Ecto neural progenitor cell (in vitro differentiated cells): ENCODE data around the gene CMSS1.
"Not testable (repeated sequence)": the region's sequence is repeated elsewhere in the genome, so short reads cannot be mapped to it uniquely, and the experiment has no call there.

Source experiments
- DNase-seq: peaks from one replicate; pipeline ENCODE4 v3.0.0-alpha.2; 2018; ENCODE audit warnings: low spot score

Gene CMSS1

DNA sequence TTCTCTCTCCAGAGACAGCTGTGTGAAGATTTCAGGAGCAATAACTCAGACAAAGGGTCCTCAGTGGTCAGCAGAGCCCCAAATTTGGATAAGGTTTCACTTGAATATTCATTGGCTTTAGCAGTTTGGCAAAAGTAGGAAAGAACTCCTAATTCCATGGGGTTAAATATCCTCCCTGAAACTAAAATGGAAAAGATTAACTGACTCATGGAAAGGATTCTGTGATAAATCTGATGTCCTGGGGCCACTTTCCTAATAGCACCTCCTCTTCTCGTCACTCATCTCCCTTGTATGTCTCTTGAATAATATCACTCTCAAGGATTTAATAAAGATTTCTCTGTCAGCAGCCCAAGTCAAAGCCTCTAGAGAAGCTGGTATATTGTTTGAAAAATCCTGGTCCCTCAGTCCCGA is 409.9 kb downstream of the CMSS1 start:
- DNase-seq: no peak

DNA sequence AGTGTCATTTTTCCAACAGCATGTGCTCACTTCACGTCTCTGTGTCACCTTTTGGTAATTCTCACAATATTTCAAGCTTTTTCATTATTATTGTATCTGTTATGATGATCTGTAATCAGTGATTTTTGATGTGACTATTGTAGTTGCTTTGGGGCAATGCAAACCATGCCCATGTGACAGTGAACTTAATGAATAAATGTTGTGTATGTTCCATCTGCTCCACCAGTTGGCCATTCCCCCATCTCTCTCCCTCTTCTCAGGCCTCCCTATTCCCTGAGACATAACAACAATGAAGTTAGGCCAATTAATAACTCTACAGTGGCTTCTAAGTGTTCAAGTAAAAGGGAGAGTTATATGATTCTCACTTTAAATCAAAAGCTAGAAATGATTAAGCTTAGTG is 410.6 kb downstream of the CMSS1 start:
- DNase-seq: no peak

DNA sequence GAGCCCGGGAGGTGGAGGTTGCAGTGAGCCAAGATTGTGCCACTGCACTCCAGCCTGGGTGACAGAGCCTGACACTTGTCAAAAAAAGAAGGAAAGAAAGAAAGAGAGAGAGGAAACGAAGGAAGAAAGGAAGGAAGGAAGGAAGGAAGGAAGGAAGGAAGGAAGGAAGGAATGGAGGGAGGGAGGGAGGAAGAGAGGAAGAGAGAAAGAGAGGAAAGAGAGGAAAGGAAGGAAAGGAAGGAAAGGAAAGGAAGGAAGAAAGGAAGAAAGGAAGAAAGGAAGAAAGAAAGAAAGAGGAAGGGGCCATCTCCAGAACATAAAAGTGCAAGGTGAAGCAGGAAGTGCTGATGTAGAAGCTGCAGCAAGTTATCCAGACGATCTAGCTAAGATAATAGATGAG is 411.5 kb downstream of the CMSS1 start:
- not testable (repeated sequence) for DNase-seq

DNA sequence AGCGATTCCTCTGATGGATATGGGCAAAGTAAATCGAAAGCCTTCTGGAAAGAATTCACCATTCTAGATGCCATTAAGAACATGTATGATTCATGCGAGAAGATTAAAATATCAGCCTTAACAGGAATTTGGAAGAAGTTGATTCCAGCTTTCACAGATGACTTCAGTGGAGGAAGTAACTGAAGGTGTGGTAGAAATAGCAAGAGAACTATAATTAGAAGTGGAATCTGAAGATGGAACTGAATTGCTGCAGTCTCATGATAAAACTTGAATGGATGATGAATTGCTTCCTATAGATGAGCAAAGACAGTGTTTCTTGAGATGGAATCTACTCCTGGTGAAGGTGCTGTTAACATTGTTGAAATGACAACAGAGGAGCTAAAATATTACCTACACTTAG is 413.0 kb downstream of the CMSS1 start:
- DNase-seq: no peak
